HK-2 (cell line): Measurements from ENCODE around the gene ZNF831.

ENCODE experiments used
- DNase-seq: peaks from one replicate; pipeline ENCODE4 v3.0.0-alpha.2; 2018; ENCODE audit not compliant: unreplicated experiment

Gene ZNF831

DNA sequence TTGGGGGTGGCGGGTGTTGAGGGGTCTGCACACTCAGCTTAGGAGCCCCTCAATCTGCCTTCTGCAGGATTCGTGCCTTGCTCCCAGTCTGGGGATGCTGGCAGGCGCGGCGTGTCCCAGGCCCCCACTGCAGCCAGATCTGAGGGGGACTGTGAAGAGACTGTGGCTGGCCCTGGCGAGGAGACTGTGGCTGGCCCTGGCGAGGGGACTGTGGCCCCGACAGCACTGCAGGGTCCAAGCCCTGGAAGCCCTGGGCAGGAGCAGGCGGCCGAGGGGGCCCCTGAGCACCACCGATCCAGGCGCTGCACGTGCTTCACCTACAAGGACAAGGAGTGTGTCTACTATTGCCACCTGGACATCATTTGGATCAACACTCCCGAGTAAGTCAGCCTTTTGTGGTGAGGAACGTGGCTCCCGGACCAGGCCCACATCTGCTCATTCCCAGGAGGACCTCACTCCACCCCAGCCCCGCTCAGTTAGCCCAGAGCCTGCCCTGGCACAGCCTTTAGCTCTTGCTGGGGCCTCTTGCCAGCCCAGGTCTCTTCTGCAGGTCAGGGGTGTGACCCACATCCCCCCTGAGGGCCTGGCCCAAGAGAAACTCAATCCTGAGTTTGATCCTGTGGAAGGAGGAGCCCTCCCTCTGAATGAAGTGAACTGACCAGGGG lies 137.9 kb downstream of the ZNF831 start:
- no peak for DNase-seq

DNA sequence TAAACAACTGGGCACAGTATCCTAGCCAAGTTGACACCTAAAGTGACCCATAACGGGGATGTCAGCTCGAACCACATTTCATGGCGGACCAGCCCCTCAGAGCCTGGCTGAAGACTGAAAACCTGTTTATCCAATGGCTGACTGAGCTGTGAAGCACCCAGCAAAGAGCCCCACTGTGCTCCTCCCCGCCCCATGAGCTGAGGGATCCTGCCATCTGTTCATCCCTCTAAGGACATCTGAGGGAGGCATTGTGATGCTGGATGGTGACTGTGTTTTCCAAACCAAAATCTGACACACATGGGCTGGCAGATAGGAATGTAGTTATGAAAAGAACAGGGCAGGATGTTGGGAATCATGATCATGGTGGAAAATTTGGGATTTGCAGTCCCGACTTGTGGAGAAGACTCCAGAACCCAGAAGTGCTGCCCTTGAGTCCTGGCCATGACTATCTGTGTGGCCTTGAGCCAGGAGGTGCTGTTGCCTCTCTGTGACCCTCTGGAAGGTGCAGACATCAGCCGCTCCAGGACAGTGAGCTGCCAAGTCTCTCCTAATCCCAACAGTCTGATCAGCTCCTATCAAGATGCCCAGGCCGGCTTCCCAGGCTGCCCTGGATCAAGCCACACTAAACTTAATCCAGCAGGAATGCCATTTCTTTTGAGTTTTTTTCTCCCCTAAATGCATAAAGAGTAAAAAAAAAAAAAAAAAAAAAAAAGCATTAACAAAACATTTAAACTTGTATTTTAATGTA lies 142.5 kb downstream of the ZNF831 start:
- DNase-seq = no peak

DNA sequence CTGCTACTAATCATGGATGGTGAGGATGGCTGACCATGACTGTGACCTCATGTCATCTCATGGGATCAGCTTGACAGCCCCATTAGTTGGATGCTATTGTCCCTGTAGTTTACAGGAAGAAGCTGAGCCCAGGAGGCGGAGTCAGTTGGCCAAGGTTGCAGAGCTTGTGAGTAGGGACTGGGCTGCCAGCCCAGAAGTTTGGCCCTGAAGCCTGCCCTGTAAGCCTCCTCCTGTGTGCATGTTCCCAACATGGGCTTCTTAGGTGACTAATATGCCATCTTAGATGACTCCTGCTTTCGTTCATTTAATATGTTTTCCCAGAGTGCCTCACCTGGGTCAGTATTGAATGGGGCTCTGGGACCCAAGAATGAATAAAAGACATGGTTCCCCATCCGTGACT lies 143.6 kb downstream of the ZNF831 start:
- DNase-seq = no peak
